Measurements from ENCODE around the gene CHRNG.

Gene CHRNG

GRCh38 chr2:232541961-232542714 lies 2.6 kb downstream of the CHRNG start:
- no peaks in the 10 kb centered on the region for H3K9me3 ChIP-seq (ENCODE audit: insufficient read depth, low read depth, low read length)
- H2AFZ ChIP-seq (ENCODE audit: low read length): no peak overlapping the region
- no peak overlapping the region for H3K9ac ChIP-seq (ENCODE audit: low read depth, low read length, poor library complexity, severe bottlenecking)
- no peaks in the 10 kb centered on the region for H3K9me2 ChIP-seq (replicated peaks; ENCODE audit: low read depth, low read length)
- no peaks in the 10 kb centered on the region for H3K36me3 ChIP-seq (ENCODE audit: insufficient read depth, low read length)
- no peaks in the 10 kb centered on the region for H3F3A ChIP-seq (ENCODE audit: low read depth)
- no peak overlapping the region for H3K4me2 ChIP-seq (ENCODE audit: low read depth, low read length, poor library complexity, severe bottlenecking)
- no peaks in the 10 kb centered on the region for H3K4me1 ChIP-seq (ENCODE audit: insufficient read depth, low read length, poor library complexity, severe bottlenecking)
- no peak for TF ChIP-seq EZH2phosphoT487 (IDR thresholded peaks at IDR 0.05; ENCODE audit: borderline replicate concordance)
- TF ChIP-seq CTCF (conservative IDR thresholded peaks at IDR 0.05; ENCODE audit: low read length): no peak
- H4K20me1 ChIP-seq (ENCODE audit: insufficient read depth, low read length, poor library complexity, severe bottlenecking): peaks cover 5% of the 10 kb centered on the region
- H3K27me3 ChIP-seq (ENCODE audit: insufficient read depth, low read length, poor library complexity, severe bottlenecking): no peaks in the 10 kb centered on the region
- no peaks in the 10 kb centered on the region for H3K79me2 ChIP-seq (ENCODE audit: insufficient read depth, low read length)
- H3K4me3 ChIP-seq (ENCODE audit: low read length, poor library complexity, severe bottlenecking): no peak overlapping the region

- Histone ChIP-seq H3K9ac (ENCODE audit: low read depth, low read length, poor library complexity, severe bottlenecking) (no peak overlapping the region), H3K79me2 (ENCODE audit: insufficient read depth, low read length) (no peaks in the 10 kb centered on the region; the same call in 1 of the 2 replicates), H3K9me3 (ENCODE audit: insufficient read depth, low read depth, low read length) (no peaks in the 10 kb centered on the region), H3K4me3 (ENCODE audit: low read length, poor library complexity, severe bottlenecking) (no peak overlapping the region), H3K4me1 (ENCODE audit: insufficient read depth, low read length, poor library complexity, severe bottlenecking) (no peaks in the 10 kb centered on the region), H3K9me2 (replicated peaks; ENCODE audit: low read depth, low read length) (no peaks in the 10 kb centered on the region), H3F3A (ENCODE audit: low read depth) (no peaks in the 10 kb centered on the region), H3K36me3 (ENCODE audit: insufficient read depth, low read length) (no peaks in the 10 kb centered on the region), H3K4me2 (ENCODE audit: low read depth, low read length, poor library complexity, severe bottlenecking) (no peak overlapping the region), H3K27me3 (ENCODE audit: insufficient read depth, low read length, poor library complexity, severe bottlenecking) (no peaks in the 10 kb centered on the region), H2AFZ (ENCODE audit: low read length) (no peak overlapping the region), H4K20me1 (ENCODE audit: insufficient read depth, low read length, poor library complexity, severe bottlenecking) (peaks cover 5% of the 10 kb centered on the region)
- TF ChIP-seq EZH2phosphoT487 (IDR thresholded peaks at IDR 0.05; ENCODE audit: borderline replicate concordance) (no peak), CTCF (conservative IDR thresholded peaks at IDR 0.05; ENCODE audit: low read length) (no peak)
Measured at GRCh38 chr2:232542715-232543467, 3.4 kb downstream of the CHRNG start.

- H3K9me2 ChIP-seq (replicated peaks; ENCODE audit: low read depth, low read length): no peaks in the 10 kb centered on the region
- no peak overlapping the region for H3K9ac ChIP-seq (ENCODE audit: low read depth, low read length, poor library complexity, severe bottlenecking)
- no peak overlapping the region for H2AFZ ChIP-seq (ENCODE audit: low read length)
- peaks cover 1% of the 10 kb centered on the region; the same call in 1 of the 2 replicates for H3K79me2 ChIP-seq (ENCODE audit: insufficient read depth, low read length)
- H3K4me3 ChIP-seq (ENCODE audit: low read length, poor library complexity, severe bottlenecking): no peak overlapping the region
- no peaks in the 10 kb centered on the region for H3K27me3 ChIP-seq (ENCODE audit: insufficient read depth, low read length, poor library complexity, severe bottlenecking)
- no peak for TF ChIP-seq EZH2phosphoT487 (IDR thresholded peaks at IDR 0.05; ENCODE audit: borderline replicate concordance)
- no peak for TF ChIP-seq CTCF (conservative IDR thresholded peaks at IDR 0.05; ENCODE audit: low read length)
- no peaks in the 10 kb centered on the region for H3F3A ChIP-seq (ENCODE audit: low read depth)
- H3K4me1 ChIP-seq (ENCODE audit: insufficient read depth, low read length, poor library complexity, severe bottlenecking): no peaks in the 10 kb centered on the region
- H3K36me3 ChIP-seq (ENCODE audit: insufficient read depth, low read length): no peaks in the 10 kb centered on the region
- peaks cover 5% of the 10 kb centered on the region for H4K20me1 ChIP-seq (ENCODE audit: insufficient read depth, low read length, poor library complexity, severe bottlenecking)
- peaks cover 2% of the 10 kb centered on the region; the same call in 1 of the 2 replicates for H3K9me3 ChIP-seq (ENCODE audit: insufficient read depth, low read depth, low read length)
- H3K4me2 ChIP-seq (ENCODE audit: low read depth, low read length, poor library complexity, severe bottlenecking): no peak overlapping the region
Measured at GRCh38 chr2:232543491-232543890, 4.0 kb downstream of the CHRNG start.

Measured in Loucy (cell line).